ENCODE data around the gene AGBL1. TPM values are rescaled to one million over a fixed set of nuclear protein-coding genes. Genes with fewer than 3 reads are reported as not detected.

AGBL1 gene
- total and polyA plus RNA-seq, 11 donors = under 0.01 to 0.08 (median 0.02) TPM; not detected in 8

- Histone ChIP-seq H3K9me3 (peaks cover 0 to 13% (median 2%) of the 10 kb centered on the region in 12 donors), H3K27ac (no peak overlapping the region), H3K36me3 (no peaks in the 10 kb centered on the region), H3K27me3 (no peaks in the 10 kb centered on the region), H3K4me1 (no peaks in the 10 kb centered on the region), H3K4me3 (no peak overlapping the region)
- intact Hi-C loops (cut with DNase I) = no loop called here
- DNase-seq = no peak
- TF ChIP-seq CTCF (IDR thresholded peaks at IDR 0.05) (no peak), POLR2A (IDR thresholded peaks at IDR 0.05) (no peak)
- ATAC-seq = no peak
These were observed 282.9 kb downstream of the AGBL1 start for GRCh38 chr15:86362555-86362954.

GRCh38 chr15:86373147-86373546 is 293.5 kb downstream of the AGBL1 start:
- no peak overlapping the region for H3K4me3 ChIP-seq
- peaks cover 0 to 11% (median 0%) of the 10 kb centered on the region in 12 donors for H3K9me3 ChIP-seq
- WGBS, 4 donors = 50 to 73% (median 67%) methylated on average over 1 of the region's 1 CpG
- no peak for DNase-seq
- no peak overlapping the region for H3K27ac ChIP-seq
- no peak for TF ChIP-seq CTCF (IDR thresholded peaks at IDR 0.05)
- intact Hi-C loops (cut with DNase I) = no loop called here
- ATAC-seq = no peak
- peaks cover 0 to 14% (median 0%) of the 10 kb centered on the region in 9 donors for H3K27me3 ChIP-seq
- H3K36me3 ChIP-seq = no peaks in the 10 kb centered on the region
- H3K4me1 ChIP-seq = no peaks in the 10 kb centered on the region

- Histone ChIP-seq H3K36me3 (no peaks in the 10 kb centered on the region), H3K27ac (no peak overlapping the region), H3K27me3 (peaks cover 0 to 14% (median 0%) of the 10 kb centered on the region in 9 donors), H3K4me1 (no peaks in the 10 kb centered on the region), H3K4me3 (no peak overlapping the region), H3K9me3 (peaks cover 0 to 4% (median 0%) of the 10 kb centered on the region in 12 donors)
- intact Hi-C loops (cut with DNase I) = no loop called here
- DNase-seq = no peak
- TF ChIP-seq CTCF (IDR thresholded peaks at IDR 0.05) (no peak), POLR2A (IDR thresholded peaks at IDR 0.05) (no peak)
- 60 to 63% (median 62%) methylated on average over 1 of the region's 1 CpG for WGBS, 4 donors
- no peak for ATAC-seq
These were observed 296.1 kb downstream of the AGBL1 start for GRCh38 chr15:86375733-86376280.

- H3K27ac ChIP-seq = no peak overlapping the region
- H3K27me3 ChIP-seq = peaks cover 0 to 12% (median 0%) of the 10 kb centered on the region in 9 donors
- H3K9me3 ChIP-seq = peaks cover 0 to 4% (median 0%) of the 10 kb centered on the region in 12 donors
- TF ChIP-seq CTCF (IDR thresholded peaks at IDR 0.05) (no peak), POLR2A (IDR thresholded peaks at IDR 0.05) (no peak)
- no peak overlapping the region for H3K4me3 ChIP-seq
- H3K4me1 ChIP-seq = no peaks in the 10 kb centered on the region
- intact Hi-C loops (cut with DNase I) = no loop called here
- no peak for ATAC-seq
- no peak for DNase-seq
- WGBS, 4 donors = 76 to 82% (median 80%) methylated on average over 1 of the region's 1 CpG
- H3K36me3 ChIP-seq = no peaks in the 10 kb centered on the region
These were observed 298.2 kb downstream of the AGBL1 start for GRCh38 chr15:86377914-86378313.

All from heart left ventricle (tissue), 16 donors.